Measurements from ENCODE around the gene NDP. TPM values are rescaled to one million over a fixed set of nuclear protein-coding genes. Genes with fewer than 3 reads are reported as not detected.

NDP gene
- total and polyA plus RNA-seq, 10 of the 15 experiments (the other 5 are each of a cell fraction or from before 2014, with no cell fraction given): 0.04 TPM; not detected in 9

DNA sequence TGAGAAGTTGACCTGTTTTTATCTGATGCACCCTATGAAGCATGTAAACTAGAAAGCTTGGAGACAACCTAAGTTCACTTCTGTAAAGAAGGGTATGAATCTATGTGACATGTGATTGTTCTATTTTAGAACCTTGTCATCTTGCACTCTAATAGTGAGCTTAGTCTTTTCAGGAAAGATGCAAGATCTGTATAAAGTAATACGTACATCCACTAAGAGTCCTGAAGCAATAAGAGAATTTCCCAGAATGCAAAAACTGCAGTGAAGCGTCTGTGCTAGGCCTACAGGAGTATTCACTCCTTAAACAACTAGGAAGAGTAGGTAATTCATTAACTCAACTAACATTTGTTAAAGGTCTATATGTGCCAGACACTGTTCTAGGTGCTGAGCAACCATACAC, 23.3 kb upstream of the NDP start:
- WGBS (ENCODE audit: insufficient coverage, insufficient replicate concordance, low lambda C conversion rate, missing lambda C conversion rate): 29% methylated on average over 2 of the region's 2 CpGs
- BruUV-seq (replicated peaks): no TSS peak
- H3K36me3 ChIP-seq (ENCODE audit: control insufficient read depth in 2 of 2, insufficient read depth in 2 of 2, low read length in 1 of 2): no peaks in the 10 kb centered on the region
- H3K4me3 ChIP-seq: no peak overlapping the region
- H3K9me3 ChIP-seq (replicated peaks; ENCODE audit: control insufficient read depth, insufficient read depth, low read length): no peaks in the 10 kb centered on the region; the same call in 2 of the 3 replicates
- ChIA-PET POLR2A (no interaction called here), RAD21 (ENCODE audit: unreplicated experiment) (no interaction called here), SMC1A (ENCODE audit: uncharacterized antibody, unreplicated experiment) (no interaction called here), CTCF (no interaction called here)
- H2AFZ ChIP-seq (ENCODE audit: control insufficient read depth, low read depth, low read length): no peak overlapping the region
- in situ Hi-C loops (cut with MboI) (no loop called here), intact Hi-C loops (cut with micrococcal nuclease; ENCODE audit: unreplicated experiment) (no loop called here)
- no peak overlapping the region for H3K4me2 ChIP-seq (ENCODE audit: control insufficient read depth, insufficient read depth)
- H3K4me1 ChIP-seq (ENCODE audit: control insufficient read depth, insufficient read depth, low read length): no peaks in the 10 kb centered on the region
- no peak for DNase-seq (ENCODE audit: low read depth, low spot score)
- H3K79me2 ChIP-seq (ENCODE audit: control insufficient read depth, insufficient read depth, low read length): no peaks in the 10 kb centered on the region
- no peak for ATAC-seq
- TF ChIP-seq TAF1 (IDR thresholded peaks at IDR 0.05; ENCODE audit: borderline replicate concordance, low read depth, low read length): no peak
- TF ChIP-seq, protein P1, sequence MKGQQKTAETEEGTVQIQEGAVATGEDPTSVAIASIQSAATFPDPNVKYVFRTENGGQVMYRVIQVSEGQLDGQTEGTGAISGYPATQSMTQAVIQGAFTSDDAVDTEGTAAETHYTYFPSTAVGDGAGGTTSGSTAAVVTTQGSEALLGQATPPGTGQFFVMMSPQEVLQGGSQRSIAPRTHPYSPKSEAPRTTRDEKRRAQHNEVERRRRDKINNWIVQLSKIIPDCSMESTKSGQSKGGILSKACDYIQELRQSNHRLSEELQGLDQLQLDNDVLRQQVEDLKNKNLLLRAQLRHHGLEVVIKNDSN (IDR thresholded peaks at IDR 0.05; ENCODE audit: borderline replicate concordance, extremely low read length, insufficient read depth, low read depth, low read length): no peak
- TF ChIP-seq, protein P2, sequence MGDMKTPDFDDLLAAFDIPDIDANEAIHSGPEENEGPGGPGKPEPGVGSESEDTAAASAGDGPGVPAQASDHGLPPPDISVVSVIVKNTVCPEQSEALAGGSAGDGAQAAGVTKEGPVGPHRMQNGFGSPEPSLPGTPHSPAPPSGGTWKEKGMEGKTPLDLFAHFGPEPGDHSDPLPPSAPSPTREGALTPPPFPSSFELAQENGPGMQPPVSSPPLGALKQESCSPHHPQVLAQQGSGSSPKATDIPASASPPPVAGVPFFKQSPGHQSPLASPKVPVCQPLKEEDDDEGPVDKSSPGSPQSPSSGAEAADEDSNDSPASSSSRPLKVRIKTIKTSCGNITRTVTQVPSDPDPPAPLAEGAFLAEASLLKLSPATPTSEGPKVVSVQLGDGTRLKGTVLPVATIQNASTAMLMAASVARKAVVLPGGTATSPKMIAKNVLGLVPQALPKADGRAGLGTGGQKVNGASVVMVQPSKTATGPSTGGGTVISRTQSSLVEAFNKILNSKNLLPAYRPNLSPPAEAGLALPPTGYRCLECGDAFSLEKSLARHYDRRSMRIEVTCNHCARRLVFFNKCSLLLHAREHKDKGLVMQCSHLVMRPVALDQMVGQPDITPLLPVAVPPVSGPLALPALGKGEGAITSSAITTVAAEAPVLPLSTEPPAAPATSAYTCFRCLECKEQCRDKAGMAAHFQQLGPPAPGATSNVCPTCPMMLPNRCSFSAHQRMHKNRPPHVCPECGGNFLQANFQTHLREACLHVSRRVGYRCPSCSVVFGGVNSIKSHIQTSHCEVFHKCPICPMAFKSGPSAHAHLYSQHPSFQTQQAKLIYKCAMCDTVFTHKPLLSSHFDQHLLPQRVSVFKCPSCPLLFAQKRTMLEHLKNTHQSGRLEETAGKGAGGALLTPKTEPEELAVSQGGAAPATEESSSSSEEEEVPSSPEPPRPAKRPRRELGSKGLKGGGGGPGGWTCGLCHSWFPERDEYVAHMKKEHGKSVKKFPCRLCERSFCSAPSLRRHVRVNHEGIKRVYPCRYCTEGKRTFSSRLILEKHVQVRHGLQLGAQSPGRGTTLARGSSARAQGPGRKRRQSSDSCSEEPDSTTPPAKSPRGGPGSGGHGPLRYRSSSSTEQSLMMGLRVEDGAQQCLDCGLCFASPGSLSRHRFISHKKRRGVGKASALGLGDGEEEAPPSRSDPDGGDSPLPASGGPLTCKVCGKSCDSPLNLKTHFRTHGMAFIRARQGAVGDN (IDR thresholded peaks at IDR 0.05): no peak
- H3K9ac ChIP-seq (ENCODE audit: control insufficient read depth, insufficient read depth, low read length): no peak overlapping the region
- no peak overlapping the region for H3K27ac ChIP-seq (ENCODE audit: control insufficient read depth, insufficient read depth)
- H4K20me1 ChIP-seq (ENCODE audit: control insufficient read depth, insufficient read depth): no peaks in the 10 kb centered on the region
- no peaks in the 10 kb centered on the region for H3K27me3 ChIP-seq (replicated peaks in 1 of 2; ENCODE audit: control insufficient read depth in 2 of 2, insufficient read depth in 2 of 2, low read length in 1 of 2)
- no peak for FAIRE-seq

Measured in GM12878 (cell line).